RPMI7951 (cell line): ENCODE results near the gene DDX47. TPM values are rescaled to one million over a fixed set of nuclear protein-coding genes. Genes with fewer than 3 reads are reported as not detected.
A peak's percentile ranks its signal among the peaks of the same experiment; 100 is the strongest.
"Not testable (repeated sequence)": the region's sequence is repeated elsewhere in the genome, so short reads cannot be mapped to it uniquely, and the experiment has no call there.

Source experiments
- DNase-seq: peaks from one replicate; pipeline ENCODE4 v3.0.0-alpha.2; 2012; ENCODE audit warnings: low read depth
- total RNA-seq: library from RNA; depleted of rRNA; stranded (reverse); fragments of >200 nt; shearing (Covaris generic); gene quantifications from 2 replicates; pipeline ENCODE4 v1.2.3, GENCODE V29; 2014; rRNA removed

DDX47 gene
- total RNA-seq, 1 experiment from 2014 or later: 86.6 TPM

GRCh38 chr12:12871587-12872138 is 58.5 kb downstream of the DDX47 start:
- DNase-seq: no peak

DNA sequence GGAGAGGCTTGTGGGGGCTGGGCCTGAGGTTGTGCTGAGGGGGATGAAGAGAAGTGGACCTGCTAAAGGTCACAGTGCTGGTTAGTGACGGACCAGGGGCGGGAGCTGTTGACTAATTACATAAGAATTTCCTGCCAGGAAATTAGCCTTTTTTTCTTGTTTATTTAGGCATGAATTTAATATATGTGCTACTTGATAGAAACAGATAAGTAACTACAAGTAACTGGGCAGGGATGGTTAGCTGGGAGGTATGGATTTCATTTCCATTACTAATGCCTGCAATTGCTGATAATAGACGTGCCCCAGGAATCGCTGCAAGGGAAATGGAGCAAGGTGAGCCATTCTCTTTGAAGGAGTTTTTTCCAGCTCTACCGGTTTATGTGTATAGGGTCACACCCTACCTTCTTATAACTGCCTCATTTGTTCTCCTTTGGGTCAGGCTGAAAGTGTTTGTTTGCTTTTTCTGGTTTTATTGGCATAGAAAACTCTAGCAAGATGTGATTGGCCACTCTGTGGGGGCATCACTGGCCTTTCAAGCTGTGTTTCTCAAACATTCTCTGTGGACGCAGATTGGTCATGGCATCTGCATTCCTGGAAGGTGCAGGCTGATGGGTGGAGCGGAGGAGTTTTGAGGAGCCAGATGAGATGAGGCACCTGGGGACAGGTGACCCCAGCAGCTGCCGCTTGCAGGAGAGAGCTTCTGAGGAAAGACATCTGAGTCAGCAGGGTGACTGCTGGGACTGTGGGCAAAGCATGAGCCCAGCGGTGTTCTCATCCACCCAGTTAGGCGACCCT is 59.2 kb downstream of the DDX47 start:
- peak; percentile 65 for DNase-seq

DNA sequence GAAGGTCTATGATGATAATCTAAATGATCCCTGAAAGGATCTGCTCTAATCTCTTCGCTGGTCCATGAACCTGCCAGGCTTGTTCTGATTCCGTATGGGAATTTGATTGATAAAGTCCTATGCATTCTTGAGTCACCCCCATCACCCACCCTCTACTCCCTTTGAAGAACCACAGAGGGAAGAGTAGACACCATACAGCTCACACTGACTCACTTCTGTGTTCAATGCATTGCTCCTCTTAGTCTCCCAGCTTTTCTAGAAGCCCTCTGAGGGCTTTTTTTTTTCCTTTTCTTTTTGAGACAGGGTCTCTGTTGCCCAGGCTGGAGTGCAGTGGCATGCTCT is 59.8 kb downstream of the DDX47 start:
- DNase-seq: peak; percentile 25

GRCh38 chr12:12874029-12874428 is 60.9 kb downstream of the DDX47 start:
- DNase-seq: no peak

- DNase-seq: not testable (repeated sequence)
Observed at GRCh38 chr12:12875301-12875700, 62.2 kb downstream of the DDX47 start.

DNA sequence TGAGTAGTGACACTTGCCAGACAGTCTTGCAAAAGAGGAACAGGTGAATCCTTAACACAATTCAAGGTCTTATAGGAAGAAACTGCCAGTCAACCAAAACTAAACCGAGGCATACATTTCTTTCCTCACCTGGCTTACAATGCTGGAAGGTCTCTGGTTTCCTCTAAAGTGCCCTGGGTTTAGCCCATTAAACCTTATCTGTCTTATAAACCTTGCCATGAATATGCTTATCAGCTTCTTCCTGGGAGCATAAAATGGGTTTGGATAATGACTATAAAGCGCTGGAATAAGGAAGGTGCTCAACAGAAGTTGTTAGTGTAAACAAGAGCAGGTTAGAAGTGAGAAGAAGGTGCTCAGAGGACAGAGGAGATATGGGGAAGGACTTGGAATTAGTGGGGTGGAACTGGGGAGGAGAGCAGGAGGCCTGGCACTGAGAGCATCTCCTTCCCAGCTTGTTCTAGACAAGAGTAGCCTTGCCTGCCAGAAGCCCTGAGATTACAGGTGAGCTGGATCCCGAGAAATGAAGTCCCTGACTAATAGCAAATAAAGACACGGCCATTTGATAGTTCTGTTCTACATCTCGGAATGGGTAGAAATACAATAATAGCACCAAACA is 64.1 kb downstream of the DDX47 start:
- no peak for DNase-seq

DNA sequence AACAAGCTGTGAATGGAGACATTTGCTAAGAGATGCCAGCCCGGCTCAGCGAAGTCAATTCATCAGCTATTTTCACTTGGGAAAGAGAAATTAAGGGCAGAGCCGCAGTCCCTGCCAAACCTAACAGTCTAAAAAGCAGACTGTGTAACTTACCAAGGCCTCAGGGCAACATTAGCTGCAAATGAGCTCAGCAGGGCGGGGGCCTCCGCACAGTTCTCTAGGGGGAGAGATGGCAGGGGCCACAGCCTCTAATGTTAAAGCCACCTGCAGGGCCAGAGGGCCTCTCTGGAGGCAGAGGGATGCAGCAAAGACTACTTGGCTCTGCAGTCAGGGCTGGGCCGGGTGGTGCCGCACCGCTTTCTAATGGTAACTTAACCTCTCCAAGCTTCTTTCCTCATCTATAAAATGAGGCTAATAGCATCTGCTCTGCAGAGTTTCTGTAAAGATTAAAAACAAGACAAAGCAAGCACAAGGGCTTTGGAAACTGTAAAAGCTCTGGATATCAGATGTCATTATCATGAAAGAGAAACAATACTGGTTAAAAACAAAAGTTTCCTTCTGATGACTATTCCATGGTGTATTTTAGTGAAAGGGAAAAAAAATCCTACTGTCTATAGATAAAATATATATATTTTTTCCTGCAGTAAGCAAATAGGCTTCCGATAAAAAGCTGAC is 64.8 kb downstream of the DDX47 start:
- peak; percentile 32 for DNase-seq

Other genes with a start within 250 kb of the DDX47 start
- gene CREBL2, start 201.5 kb upstream of the DDX47 start, total RNA-seq: 25.4 and 26.2 TPM in 2 replicates
- gene GPR19, start 117.2 kb upstream of the DDX47 start, total RNA-seq: 2.2 and 3.6 TPM in 2 replicates
- gene CDKN1B, start 96.0 kb upstream of the DDX47 start, total RNA-seq: 26.6 and 30.8 TPM in 2 replicates
- 12.6 and 12.7 TPM in 2 replicates for gene APOLD1, start 27.7 kb upstream of the DDX47 start, total RNA-seq
- gene GPRC5A, start 78.2 kb downstream of the DDX47 start, total RNA-seq: 4.7 and 5.1 TPM in 2 replicates
- gene GPRC5D, start 138.8 kb downstream of the DDX47 start, total RNA-seq: not detected in 2 replicates
- gene HEBP1, start 186.9 kb downstream of the DDX47 start, total RNA-seq: 4.1 and 8.9 TPM in 2 replicates
- gene FAM234B, start 231.0 kb downstream of the DDX47 start, total RNA-seq: 2.7 and 2.9 TPM in 2 replicates